Liver (tissue), 3 donors: ENCODE measurements around the gene CDH15.

Experiments
- CTCF ChIP-seq: fragments of 150-350 bp; IDR thresholded peaks from 2 replicates; pipeline ENCODE4 v1.5.1; 2017; ENCODE audit warnings: improper control_type of control experiment, low read depth, low read length; ENCODE audit not compliant: missing input control
- FOXA1 ChIP-seq: IDR thresholded peaks from 2 replicates; pipeline ENCODE4 v1.6.1; 2016; ENCODE audit warnings: antibody characterized with exemption
- FOXA2 ChIP-seq: IDR thresholded peaks from 2 replicates; pipeline ENCODE4 v1.6.1; 2016; ENCODE audit warnings: antibody characterized with exemption
- GABPA ChIP-seq, 2 donors: IDR thresholded peaks in 1 of 2; conservative IDR thresholded peaks in 1 of 2; 2 replicates each; pipeline ENCODE4 v1.6.1; 2016; ENCODE audit warnings: antibody characterized with exemption in 2 of 2, mild to moderate bottlenecking in 1 of 2, moderate library complexity in 1 of 2
- HNF4A ChIP-seq, 2 donors: conservative IDR thresholded peaks; 2 replicates each; pipeline ENCODE4 v1.6.1; 2016; ENCODE audit warnings: antibody characterized with exemption in 2 of 2, mild to moderate bottlenecking in 2 of 2
- JUND ChIP-seq, 2 donors: IDR thresholded peaks; 2 replicates each; pipeline ENCODE4 v1.6.1; 2016; ENCODE audit warnings: antibody characterized with exemption in 2 of 2
- MAX ChIP-seq: IDR thresholded peaks from 2 replicates; pipeline ENCODE4 v1.6.1; 2016; ENCODE audit warnings: antibody characterized with exemption
- RAD21 ChIP-seq, 2 donors: IDR thresholded peaks; 2 replicates each; pipeline ENCODE4 v1.6.1; 2016; ENCODE audit warnings: antibody characterized with exemption in 2 of 2, mild to moderate bottlenecking in 2 of 2
- REST ChIP-seq: IDR thresholded peaks from 2 replicates; pipeline ENCODE4 v1.6.1; 2016; ENCODE audit warnings: antibody characterized with exemption, mild to moderate bottlenecking
- SP1 ChIP-seq: IDR thresholded peaks from 2 replicates; pipeline ENCODE4 v1.6.1; 2018; ENCODE audit warnings: antibody characterized with exemption, mild to moderate bottlenecking
- TAF1 ChIP-seq: conservative IDR thresholded peaks from 2 replicates; pipeline ENCODE4 v1.6.1; 2016; ENCODE audit warnings: antibody characterized with exemption, mild to moderate bottlenecking
- YY1 ChIP-seq: IDR thresholded peaks from 2 replicates; pipeline ENCODE4 v1.6.1; 2016; ENCODE audit warnings: antibody characterized with exemption, mild to moderate bottlenecking
- donor health status: healthy.
- donor health status: healthy.

GRCh38 chr16:89159850-89160354 is 11.6 kb upstream of the CDH15 start:
- TF ChIP-seq CTCF, result no peak
- TF ChIP-seq RAD21 (IDR thresholded peaks at IDR 0.05), result no peak
- TF ChIP-seq YY1, result no peak
- TF ChIP-seq HNF4A (conservative IDR thresholded peaks at IDR 0.05), result no peak
- TF ChIP-seq FOXA1, result no peak
- TF ChIP-seq JUND (IDR thresholded peaks at IDR 0.05), result no peak
- no peak for TF ChIP-seq FOXA2
- no peak for TF ChIP-seq SP1
- no peak for TF ChIP-seq REST
- no peak for TF ChIP-seq GABPA (IDR thresholded peaks at IDR 0.05 in 1 of 2, conservative IDR thresholded peaks at IDR 0.05 in 1 of 2)
- no peak for TF ChIP-seq MAX
- TF ChIP-seq TAF1, result no peak
